K562 (cell line): ENCODE results near the gene PJA1. TPM values are rescaled to one million over a fixed set of nuclear protein-coding genes. Genes with fewer than 3 reads are reported as not detected.

Source experiments
- CBX5 ChIP-seq: IDR thresholded peaks from 2 replicates; pipeline ENCODE4 v1.6.1; 2014; ENCODE audit warnings: low read depth, borderline replicate concordance
- E2F3 ChIP-seq: fragments of 250-450 bp; sonication (Bioruptor Pico); IDR thresholded peaks from 2 replicates; pipeline ENCODE4 v1.4.0; 2020; ENCODE audit warnings: mild to moderate bottlenecking
- ETV6 ChIP-seq, 3 experiments: fragments of 150-350 bp in 1 of 3; sonication (generic) in 1 of 3; formaldehyde crosslinking in 1 of 3; IDR thresholded peaks; 2 replicates each; pipeline versions ENCODE4 v1.6.1 to v1.8.0; 2014 to 2022; ENCODE audit warnings: borderline replicate concordance in 2 of 3, low read depth in 2 of 3, antibody characterized with exemption in 1 of 3, low read length in 1 of 3, mild to moderate bottlenecking in 1 of 3, missing genetic modification reagents in 1 of 3
- FOSL1 ChIP-seq: fragments of 200-800 bp; sonication (Bioruptor generic); conservative IDR thresholded peaks from 2 replicates; pipeline ENCODE4 v1.6.1; 2016; ENCODE audit warnings: missing genetic modification characterization, missing compliant biosample characterization
- KLF16 ChIP-seq: IDR thresholded peaks from 2 replicates; pipeline ENCODE4 v1.6.1; 2016; ENCODE audit warnings: antibody characterized with exemption
- MCM7 ChIP-seq, 2 experiments: fragments of 450-650 bp; IDR thresholded peaks; 2 replicates each; pipeline ENCODE4 v1.6.1; 2016 to 2018
- NCOA4 ChIP-seq: fragments of 450-650 bp; IDR thresholded peaks from 2 replicates; pipeline ENCODE4 v1.6.1; 2018; ENCODE audit warnings: mild to moderate bottlenecking; ENCODE audit not compliant: partially characterized antibody
- NFYB ChIP-seq: IDR thresholded peaks from 2 replicates; pipeline ENCODE4 v1.6.1; 2011; ENCODE audit warnings: mild to moderate bottlenecking, moderate library complexity; ENCODE audit not compliant: insufficient read length; ENCODE audit errors: extremely low read depth
- PCBP2 ChIP-seq: fragments of 200-400 bp; formaldehyde crosslinking; IDR thresholded peaks from 2 replicates; pipeline ENCODE4 v1.6.1; 2018; ENCODE audit warnings: low read length, low read depth, mild to moderate bottlenecking, moderate library complexity; ENCODE audit not compliant: poor library complexity, severe bottlenecking
- POLR2AphosphoS2 ChIP-seq: IDR thresholded peaks from 2 replicates; pipeline ENCODE4 v1.6.1; 2012; ENCODE audit warnings: low read length, improper control_type of control experiment
- PPARD ChIP-seq: fragments of 250-450 bp; sonication (Bioruptor Pico); IDR thresholded peaks from 2 replicates; pipeline ENCODE4 v1.8.0; 2022; ENCODE audit warnings: inconsistent platforms, mild to moderate bottlenecking, moderate library complexity
- RBM15 ChIP-seq: fragments of 200-400 bp; formaldehyde crosslinking; IDR thresholded peaks from 2 replicates; pipeline ENCODE4 v1.6.1; 2018; ENCODE audit warnings: mild to moderate bottlenecking, low read length, moderate library complexity; ENCODE audit not compliant: insufficient read depth
- SIN3A ChIP-seq, 2 experiments: fragments of 150-350 bp in 1 of 2; IDR thresholded peaks; 2 replicates each; pipeline ENCODE4 v1.6.1; 2011 to 2016; ENCODE audit warnings: borderline replicate concordance in 2 of 2, low read depth in 2 of 2, low read length in 2 of 2, mild to moderate bottlenecking in 2 of 2, moderate library complexity in 2 of 2; ENCODE audit not compliant: control insufficient read depth in 1 of 2
- SMAD2 ChIP-seq: fragments of 150-350 bp; IDR thresholded peaks from 2 replicates; pipeline ENCODE4 v1.6.1; 2014; ENCODE audit warnings: low read depth, mild to moderate bottlenecking, low read length
- SMAD4 ChIP-seq: fragments of 250-450 bp; sonication (Bioruptor Pico); conservative IDR thresholded peaks from 2 replicates; pipeline ENCODE4 v1.8.0; 2021; ENCODE audit warnings: inconsistent platforms, mild to moderate bottlenecking, moderate library complexity
- SMC3 ChIP-seq: conservative IDR thresholded peaks from 2 replicates; pipeline ENCODE4 v1.6.1; 2011; ENCODE audit warnings: low read depth, low read length, improper control_type of control experiment; ENCODE audit not compliant: insufficient read depth
- TCF7 ChIP-seq: sonication (generic); IDR thresholded peaks from 2 replicates; pipeline ENCODE4 v1.6.1; 2016; ENCODE audit warnings: antibody characterized with exemption, borderline replicate concordance
- TRIM28 ChIP-seq: fragments of 450-650 bp; IDR thresholded peaks from 2 replicates; pipeline ENCODE4 v1.6.1; 2017
- XRCC4 ChIP-seq: IDR thresholded peaks from one replicate; pipeline ENCODE4 v1.6.1; 2011; ENCODE audit not compliant: insufficient read depth, insufficient read length; ENCODE audit errors: extremely low read depth
- ZBTB1 ChIP-seq: sonication (generic); formaldehyde crosslinking; IDR thresholded peaks from 2 replicates; pipeline ENCODE4 v1.8.1; 2023; ENCODE audit warnings: missing genetic modification reagents, low read depth, mild to moderate bottlenecking, borderline replicate concordance
- ZFP1 ChIP-seq: fragments of 450-650 bp; formaldehyde crosslinking; IDR thresholded peaks from 2 replicates; pipeline ENCODE4 v1.4.0; 2020; ENCODE audit warnings: mild to moderate bottlenecking, mixed read lengths
- ZNF232 ChIP-seq: sonication (generic); formaldehyde crosslinking; IDR thresholded peaks from 2 replicates; pipeline ENCODE4 v1.8.0; 2022; ENCODE audit warnings: mild to moderate bottlenecking, missing genetic modification reagents
- ZNF263 ChIP-seq: sonication (generic); formaldehyde crosslinking; IDR thresholded peaks from 2 replicates; pipeline ENCODE4 v1.8.0; 2022; ENCODE audit warnings: mild to moderate bottlenecking, missing genetic modification reagents, borderline replicate concordance
- ZNF282 ChIP-seq: sonication (generic); formaldehyde crosslinking; IDR thresholded peaks from 2 replicates; pipeline ENCODE4 v1.8.1; 2023; ENCODE audit warnings: missing genetic modification reagents
- ZSCAN29 ChIP-seq: fragments of 450-650 bp; IDR thresholded peaks from 2 replicates; pipeline ENCODE4 v1.6.1; 2017
- polyA plus RNA-seq, 8 experiments: library from polyadenylated mRNA; depleted of rRNA in 4 of 8; stranded (reverse) in 5 of 8; unstranded in 3 of 8; fragments of >200 nt; fragmentation: Nextera tagmentation in 2 of 8; fragmentation: Illumina TruSeq in 1 of 8; extraction: Ambion mirVana in 2 of 8; extraction: Trizol in 1 of 8; gene quantifications; 2 replicates each; pipeline versions ENCODE4 v1.2.1 to v1.2.3, GENCODE V29; 2011 to 2014; ENCODE audit warnings: inconsistent platforms in 1 of 8, missing spikeins in 1 of 8
- total RNA-seq, 7 experiments: library from RNA; depleted of rRNA in 6 of 7; stranded (reverse); fragments of >200 nt in 6 of 7; fragmentation: Illumina TruSeq in 2 of 7; extraction: Trizol in 2 of 7; gene quantifications; 2 replicates each; pipeline versions ENCODE4 v1.2.1 to v1.2.3, GENCODE V29; 2011 to 2021; ENCODE audit warnings: low replicate concordance in 1 of 7
- TF ChIP-seq, protein P1 (sequence below), 3 experiments: IDR thresholded peaks in 2 of 3; conservative IDR thresholded peaks in 1 of 3; 2 replicates each; pipeline ENCODE4 v1.5.1; 2011 to 2012; ENCODE audit warnings: low read length in 3 of 3, mild to moderate bottlenecking in 3 of 3, control low read depth in 2 of 3, improper control_type of control experiment in 1 of 3, inconsistent platforms in 1 of 3, low read depth in 1 of 3, mixed read lengths in 1 of 3, moderate library complexity in 1 of 3; ENCODE audit not compliant: insufficient read depth in 2 of 3
- TF ChIP-seq, protein P2 (sequence below): sonication (generic); formaldehyde crosslinking; IDR thresholded peaks from 2 replicates; pipeline ENCODE4 v1.9.0; 2022; ENCODE audit warnings: mild to moderate bottlenecking, missing genetic modification reagents
- TF ChIP-seq, protein P3 (sequence below): sonication (generic); formaldehyde crosslinking; IDR thresholded peaks from 2 replicates; pipeline ENCODE4 v1.8.0; 2022; ENCODE audit warnings: mild to moderate bottlenecking, low read depth, missing genetic modification reagents

The PJA1 gene
- total and polyA plus RNA-seq, 9 of the 15 experiments (the other 6 are each of a cell fraction or from before 2014, with no cell fraction given), result 1.6 to 6.0 (median 4.0) TPM

DNA sequence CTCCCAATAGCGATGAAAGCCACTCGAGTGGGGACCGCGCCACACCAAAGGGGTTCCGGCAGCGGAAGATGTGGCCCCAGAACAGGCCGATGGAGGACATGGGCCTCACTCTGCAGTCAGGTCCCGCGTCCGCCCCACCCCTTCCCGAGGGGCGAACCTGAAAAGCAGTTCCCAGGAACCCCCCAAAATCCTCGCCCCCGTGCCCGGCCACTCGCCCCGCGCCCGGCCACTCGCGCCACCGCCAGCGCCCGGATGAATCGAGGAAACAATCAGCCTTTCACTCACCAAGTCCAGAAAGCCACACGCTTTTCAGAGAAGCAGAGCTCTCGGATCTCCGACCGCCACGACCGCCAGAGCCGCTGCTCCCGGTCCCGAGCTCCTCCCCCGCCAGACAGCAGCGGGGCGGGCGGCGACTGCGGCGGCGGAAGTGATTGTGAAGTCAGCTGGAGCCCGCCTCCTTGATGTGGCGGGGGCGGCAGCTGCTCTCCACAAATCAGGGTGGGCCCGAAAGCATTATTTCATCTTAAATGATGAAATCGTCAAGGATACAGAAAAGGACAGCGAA, at the start of gene PJA1 (continued):
- no peak for TF ChIP-seq ETV6 (IDR thresholded peaks at IDR 0.05; ENCODE audit: borderline replicate concordance in 1 of 2, low read depth in 2 of 2, low read length in 1 of 2)
- TF ChIP-seq ETV6 (CRISPR knock-in tag; IDR thresholded peaks at IDR 0.05; ENCODE audit: borderline replicate concordance), result no peak
- no peak for TF ChIP-seq RBM15
- 0 out of 2 replicates have a peak, but pooled peaks have one; percentile 26 for TF ChIP-seq SMAD4 (CRISPR knock-in tag)
- no peak for TF ChIP-seq ZNF282 (CRISPR knock-in tag)
- no peak for TF ChIP-seq POLR2AphosphoS2
- TF ChIP-seq TCF7, result no peak
- peak; percentile 90 for TF ChIP-seq ZBTB1
- TF ChIP-seq NCOA4, result no peak
- TF ChIP-seq, protein P1, sequence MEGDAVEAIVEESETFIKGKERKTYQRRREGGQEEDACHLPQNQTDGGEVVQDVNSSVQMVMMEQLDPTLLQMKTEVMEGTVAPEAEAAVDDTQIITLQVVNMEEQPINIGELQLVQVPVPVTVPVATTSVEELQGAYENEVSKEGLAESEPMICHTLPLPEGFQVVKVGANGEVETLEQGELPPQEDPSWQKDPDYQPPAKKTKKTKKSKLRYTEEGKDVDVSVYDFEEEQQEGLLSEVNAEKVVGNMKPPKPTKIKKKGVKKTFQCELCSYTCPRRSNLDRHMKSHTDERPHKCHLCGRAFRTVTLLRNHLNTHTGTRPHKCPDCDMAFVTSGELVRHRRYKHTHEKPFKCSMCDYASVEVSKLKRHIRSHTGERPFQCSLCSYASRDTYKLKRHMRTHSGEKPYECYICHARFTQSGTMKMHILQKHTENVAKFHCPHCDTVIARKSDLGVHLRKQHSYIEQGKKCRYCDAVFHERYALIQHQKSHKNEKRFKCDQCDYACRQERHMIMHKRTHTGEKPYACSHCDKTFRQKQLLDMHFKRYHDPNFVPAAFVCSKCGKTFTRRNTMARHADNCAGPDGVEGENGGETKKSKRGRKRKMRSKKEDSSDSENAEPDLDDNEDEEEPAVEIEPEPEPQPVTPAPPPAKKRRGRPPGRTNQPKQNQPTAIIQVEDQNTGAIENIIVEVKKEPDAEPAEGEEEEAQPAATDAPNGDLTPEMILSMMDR (IDR thresholded peaks at IDR 0.05 in 2 of 3, conservative IDR thresholded peaks at IDR 0.05 in 1 of 3; ENCODE audit: insufficient read depth in 2 of 3, low read depth in 1 of 3, low read length in 3 of 3), result no peak
- no peak for TF ChIP-seq SIN3A (IDR thresholded peaks at IDR 0.05; ENCODE audit: borderline replicate concordance in 2 of 2, control insufficient read depth in 1 of 2, low read depth in 2 of 2, low read length in 2 of 2)
- no peak for TF ChIP-seq SMAD2
- TF ChIP-seq TRIM28, result no peak
- no peak for TF ChIP-seq PCBP2
- no peak for TF ChIP-seq NFYB
- TF ChIP-seq XRCC4, result no peak
- TF ChIP-seq CBX5, result no peak
- TF ChIP-seq ZFP1 (CRISPR knock-in tag), result no peak
- TF ChIP-seq E2F3 (CRISPR knock-in tag), result no peak
- TF ChIP-seq PPARD (CRISPR knock-in tag), result no peak
- TF ChIP-seq FOSL1, result no peak
- no peak for TF ChIP-seq SMC3
- TF ChIP-seq, protein P2, sequence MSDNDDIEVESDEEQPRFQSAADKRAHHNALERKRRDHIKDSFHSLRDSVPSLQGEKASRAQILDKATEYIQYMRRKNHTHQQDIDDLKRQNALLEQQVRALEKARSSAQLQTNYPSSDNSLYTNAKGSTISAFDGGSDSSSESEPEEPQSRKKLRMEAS, result no peak
- TF ChIP-seq ZSCAN29, result no peak
- TF ChIP-seq KLF16, result no peak
- TF ChIP-seq ZNF263 (CRISPR knock-in tag), result no peak
- TF ChIP-seq MCM7 (IDR thresholded peaks at IDR 0.05), result no peak
- TF ChIP-seq, protein P3, sequence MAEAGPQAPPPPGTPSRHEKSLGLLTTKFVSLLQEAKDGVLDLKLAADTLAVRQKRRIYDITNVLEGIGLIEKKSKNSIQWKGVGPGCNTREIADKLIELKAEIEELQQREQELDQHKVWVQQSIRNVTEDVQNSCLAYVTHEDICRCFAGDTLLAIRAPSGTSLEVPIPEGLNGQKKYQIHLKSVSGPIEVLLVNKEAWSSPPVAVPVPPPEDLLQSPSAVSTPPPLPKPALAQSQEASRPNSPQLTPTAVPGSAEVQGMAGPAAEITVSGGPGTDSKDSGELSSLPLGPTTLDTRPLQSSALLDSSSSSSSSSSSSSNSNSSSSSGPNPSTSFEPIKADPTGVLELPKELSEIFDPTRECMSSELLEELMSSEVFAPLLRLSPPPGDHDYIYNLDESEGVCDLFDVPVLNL (CRISPR knock-in tag), result no peak
- TF ChIP-seq ZNF232 (CRISPR knock-in tag), result no peak
